ENCODE results near the gene PAWR. TPM values are rescaled to one million over a fixed set of nuclear protein-coding genes. Genes with fewer than 3 reads are reported as not detected.

The PAWR gene
- total RNA-seq (2014; rRNA removed) = 8.3 and 13.9 TPM in 2 replicates
- 13.7 TPM for polyA plus RNA-seq (2012)

- peak; percentile 82 for DNase-seq (ENCODE audit: low read depth)
Measured at GRCh38 chr12:79690638-79691510, at the start of gene PAWR. PAWR (minus strand) TSS chr12:79690964; CDS start chr12:79690244, 720 bp downstream.

GRCh38 chr12:79737875-79738718, 47.3 kb upstream of the PAWR start:
- peak; percentile 48 for DNase-seq (ENCODE audit: low read depth)

DNA sequence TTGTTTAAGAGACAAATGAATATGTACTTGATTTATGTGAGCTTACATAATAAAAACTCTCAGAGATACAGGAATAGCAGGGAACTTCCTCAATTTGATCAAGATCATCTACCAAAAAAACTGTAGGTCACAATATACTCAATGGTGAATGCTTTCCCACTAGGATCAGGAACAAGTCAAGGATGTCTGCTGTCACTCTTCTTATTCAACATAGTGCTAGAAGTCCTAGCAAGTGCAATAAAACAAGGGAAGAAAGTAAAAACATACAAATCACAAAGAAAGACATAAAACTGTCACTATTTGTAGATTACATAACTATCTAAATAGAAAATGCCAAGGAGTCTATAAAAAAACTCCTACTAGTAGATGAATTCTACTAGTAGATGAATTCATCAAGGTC, 41.9 kb upstream of the PAWR start:
- DNase-seq (ENCODE audit: low read depth) = no peak

- DNase-seq (ENCODE audit: low read depth) = peak; percentile 72
Measured at GRCh38 chr12:79725987-79726386, 35.2 kb upstream of the PAWR start.

- DNase-seq (ENCODE audit: low read depth) = no peak
Measured at GRCh38 chr12:79717006-79717405, 26.2 kb upstream of the PAWR start.

DNA sequence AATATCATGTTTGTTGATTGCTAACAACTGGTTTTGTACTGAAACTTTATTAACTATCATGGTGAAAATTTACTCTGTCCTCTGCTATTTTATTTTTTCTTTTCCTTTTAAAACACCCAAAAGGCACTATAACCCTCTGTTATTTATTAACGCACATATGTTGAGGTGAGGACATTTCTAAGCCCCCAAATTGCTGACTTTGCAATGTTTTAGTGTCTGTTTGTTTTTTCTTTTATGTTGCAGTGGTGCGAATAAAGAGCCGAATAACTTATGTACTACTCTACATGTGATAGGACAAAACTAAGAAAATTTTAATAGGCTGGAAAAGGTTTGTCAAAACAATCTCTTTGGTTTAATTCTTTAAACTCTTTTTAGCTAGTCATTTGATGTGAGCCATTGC, 24.5 kb upstream of the PAWR start:
- DNase-seq (ENCODE audit: low read depth) = no peak

GRCh38 chr12:79710707-79711483, 20.1 kb upstream of the PAWR start:
- DNase-seq (ENCODE audit: low read depth) = no peak

GRCh38 chr12:79707830-79708229, 17.1 kb upstream of the PAWR start:
- DNase-seq (ENCODE audit: low read depth) = no peak

DNA sequence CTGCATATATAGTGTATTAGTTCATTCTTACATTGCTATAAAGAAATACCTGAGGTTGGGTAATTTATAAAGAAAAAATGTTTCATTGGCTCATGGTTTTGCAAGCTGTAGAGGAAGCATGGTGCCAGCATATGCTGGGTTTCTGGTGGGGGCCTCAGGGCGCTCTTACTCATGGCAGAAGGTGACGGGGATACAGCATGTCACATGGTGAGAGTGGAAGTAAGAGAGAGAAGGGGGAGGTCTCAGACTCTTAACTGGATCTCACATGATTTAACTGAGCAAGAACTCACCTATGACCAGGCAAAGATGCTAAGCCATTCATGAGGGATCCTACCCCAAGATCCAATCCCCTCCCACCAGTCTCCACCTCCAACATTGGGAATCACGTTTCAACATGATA, 15.9 kb upstream of the PAWR start:
- DNase-seq (ENCODE audit: low read depth) = no peak

- DNase-seq (ENCODE audit: low read depth) = no peak
Measured at GRCh38 chr12:79706156-79706555, 15.4 kb upstream of the PAWR start.

DNA sequence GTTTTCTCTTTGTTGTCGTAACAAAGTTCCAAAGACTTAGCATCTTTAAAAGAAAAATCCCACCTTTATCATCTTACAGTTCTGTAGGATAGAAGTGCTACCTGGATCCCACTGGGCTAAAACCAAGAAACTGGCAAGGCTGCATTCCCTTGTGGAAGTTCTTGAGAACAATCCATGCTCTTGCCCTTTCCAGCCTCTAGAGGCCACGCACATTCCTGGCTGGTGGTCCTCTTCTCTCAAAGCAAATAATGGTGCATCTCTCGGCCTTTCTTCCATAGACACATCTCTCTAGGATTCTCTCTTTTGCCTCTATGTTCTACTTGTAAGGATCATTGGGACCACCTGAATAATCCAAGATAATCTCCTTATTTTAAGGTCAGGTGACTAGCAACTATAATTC, 8.2 kb upstream of the PAWR start:
- DNase-seq (ENCODE audit: low read depth) = no peak

DNA sequence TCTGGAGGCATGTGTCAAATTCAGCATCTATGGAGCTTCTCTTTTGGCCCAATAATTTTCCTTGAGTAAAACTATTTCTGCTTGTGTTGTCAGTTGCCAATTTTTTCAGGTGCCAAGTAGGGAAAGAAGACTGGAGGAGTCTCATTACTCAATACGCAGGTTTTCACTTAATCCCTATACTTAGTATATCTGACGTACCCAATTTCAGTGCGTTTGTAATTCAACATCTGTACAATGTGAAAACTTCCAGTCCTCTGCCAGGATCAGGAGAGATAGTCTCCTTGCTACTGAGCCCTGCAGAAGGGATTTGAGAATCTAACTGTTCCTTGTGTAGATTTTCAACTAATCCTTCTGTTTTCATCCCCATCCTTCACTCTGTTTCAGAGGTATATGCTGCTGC, 5.7 kb upstream of the PAWR start:
- DNase-seq (ENCODE audit: low read depth) = no peak

- DNase-seq (ENCODE audit: low read depth) = no peak
Measured at GRCh38 chr12:79692860-79693577, 2.3 kb upstream of the PAWR start.

- no peak for DNase-seq (ENCODE audit: low read depth)
Measured at GRCh38 chr12:79691511-79692248, 916 bp upstream of the PAWR start.

- peak; percentile 29 for DNase-seq (ENCODE audit: low read depth)
Measured at GRCh38 chr12:79690142-79690637, 574 bp downstream of the PAWR start.

DNA sequence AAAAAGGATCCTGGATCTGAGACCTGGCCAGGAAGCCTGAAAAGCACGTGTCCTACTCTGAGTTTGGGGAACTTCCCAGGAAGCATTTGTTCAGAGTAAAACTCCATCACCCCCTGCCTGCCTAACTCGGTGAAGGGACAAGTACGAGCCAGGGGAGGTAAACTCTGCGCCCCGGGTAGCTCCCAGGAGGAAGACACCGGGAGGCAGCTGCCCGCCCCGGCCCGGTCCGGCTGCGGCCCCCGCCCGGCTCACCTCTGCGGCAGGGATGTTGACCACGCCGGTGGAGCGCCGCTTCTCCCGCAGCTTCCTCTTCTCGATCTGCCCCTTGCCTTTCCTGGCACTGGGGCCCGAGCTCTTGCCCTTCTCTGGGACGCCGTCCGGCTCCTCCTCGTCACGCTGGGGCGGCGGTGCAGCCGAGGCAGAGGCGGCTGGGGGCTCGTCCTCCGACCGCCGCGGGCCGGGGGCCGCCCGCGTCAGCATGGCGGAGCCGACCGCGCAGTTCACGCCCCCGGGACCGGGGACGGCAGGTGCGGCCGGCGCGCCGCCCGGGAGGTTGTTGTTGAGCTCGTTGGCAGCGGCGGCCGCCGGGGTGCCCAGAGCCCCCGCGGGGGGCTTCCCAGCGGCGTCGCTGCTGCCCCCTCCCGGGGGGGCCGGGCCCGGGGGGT, 1.2 kb downstream of the PAWR start:
- peak; percentile 52 for DNase-seq (ENCODE audit: low read depth)

DNA sequence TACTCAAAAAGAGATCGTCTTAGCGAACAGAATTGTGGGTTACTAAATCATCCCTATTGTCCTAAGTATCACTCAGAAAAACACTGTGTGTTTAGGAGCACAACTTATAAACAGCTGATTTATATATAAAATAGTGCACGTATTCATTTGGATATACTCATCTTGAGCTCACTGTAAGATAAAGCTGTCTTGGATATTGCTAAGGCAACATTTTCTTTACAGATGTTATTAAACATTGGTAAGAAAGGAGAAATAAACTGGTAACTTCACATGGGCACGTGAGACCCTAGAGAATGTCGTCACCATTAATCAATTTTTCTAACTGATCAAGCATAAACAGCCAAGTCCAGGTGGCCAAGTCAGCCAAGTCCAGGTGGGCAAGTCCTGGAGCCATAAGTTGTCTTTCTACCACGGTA, 1.7 kb downstream of the PAWR start:
- DNase-seq (ENCODE audit: low read depth) = no peak

GRCh38 chr12:79688376-79689060, 2.2 kb downstream of the PAWR start:
- no peak for DNase-seq (ENCODE audit: low read depth)

DNA sequence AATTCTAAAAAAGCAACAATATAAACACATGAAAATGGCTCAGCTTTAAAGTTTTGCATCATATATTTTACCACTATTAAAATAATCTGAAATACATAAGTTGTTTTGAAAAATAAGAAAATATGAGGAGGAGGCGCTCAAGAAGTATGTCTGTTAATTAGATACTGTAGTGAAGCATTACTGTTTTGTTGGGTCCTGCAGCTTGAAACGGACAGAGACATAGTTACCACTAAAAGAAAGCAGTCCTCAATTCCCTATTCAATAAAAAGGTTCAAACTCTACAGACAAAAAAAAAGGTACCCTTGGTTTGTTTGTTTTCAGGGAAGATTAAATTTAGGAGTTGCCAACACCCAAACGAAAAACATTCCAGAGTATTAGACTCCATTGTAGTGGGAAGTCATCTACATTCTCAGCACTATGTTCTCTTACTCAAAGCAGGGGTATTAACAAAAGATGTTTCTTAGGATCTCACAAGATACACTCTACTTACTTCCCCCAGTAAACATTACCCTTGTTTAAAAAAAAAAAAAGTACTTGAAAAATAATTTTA, 3.0 kb downstream of the PAWR start:
- no peak for DNase-seq (ENCODE audit: low read depth)

Measured in LHCN-M2 (cell line).